Activated CD8-positive, alpha-beta memory T cell treated with anti-CD3 and anti-CD28 coated beads, Interleukin-2, amount 50 U/mL, for 24 hours (primary cell): Measurements from ENCODE around the gene COBL.

Experiments
- DNase-seq: peaks from one replicate; pipeline ENCODE4 v3.0.0-alpha.2; 2020; ENCODE audit errors: extremely low read depth

The COBL gene

GRCh38 chr7:51075681-51076580, 240.7 kb downstream of the COBL start:
- DNase-seq = no peak

- no peak for DNase-seq
These were observed 243.4 kb downstream of the COBL start for GRCh38 chr7:51073171-51073570.

- DNase-seq = no peak
These were observed 244.3 kb downstream of the COBL start for GRCh38 chr7:51072281-51072680.

GRCh38 chr7:51071427-51071826, 245.2 kb downstream of the COBL start:
- no peak for DNase-seq

- DNase-seq = no peak
These were observed 246.5 kb downstream of the COBL start for GRCh38 chr7:51070151-51070550.

GRCh38 chr7:51069411-51070083, 247.1 kb downstream of the COBL start:
- DNase-seq = no peak

GRCh38 chr7:51068401-51068800, 248.2 kb downstream of the COBL start:
- DNase-seq = no peak

GRCh38 chr7:51067757-51068156, 248.9 kb downstream of the COBL start:
- DNase-seq = no peak

- no peak for DNase-seq
These were observed 249.4 kb downstream of the COBL start for GRCh38 chr7:51067258-51067657.

- no peak for DNase-seq
These were observed 250.2 kb downstream of the COBL start for GRCh38 chr7:51066405-51066882.

GRCh38 chr7:51065766-51066165, 250.8 kb downstream of the COBL start:
- no peak for DNase-seq

GRCh38 chr7:51064688-51065087, 251.9 kb downstream of the COBL start:
- DNase-seq = no peak

GRCh38 chr7:51062222-51062987, 254.2 kb downstream of the COBL start:
- DNase-seq = no peak

- no peak for DNase-seq
These were observed 256.1 kb downstream of the COBL start for GRCh38 chr7:51060536-51060935.

- no peak for DNase-seq
These were observed 257.0 kb downstream of the COBL start for GRCh38 chr7:51059504-51060142.

GRCh38 chr7:51058764-51059163, 257.8 kb downstream of the COBL start:
- DNase-seq = no peak

GRCh38 chr7:51055039-51055840, 261.4 kb downstream of the COBL start:
- DNase-seq = no peak

- DNase-seq = no peak
These were observed 262.4 kb downstream of the COBL start for GRCh38 chr7:51054231-51054630.

- no peak for DNase-seq
These were observed 263.3 kb downstream of the COBL start for GRCh38 chr7:51053160-51053925.

GRCh38 chr7:51046482-51046881, 270.1 kb downstream of the COBL start:
- no peak for DNase-seq
